ENCODE results near the gene KIF3C. TPM values are rescaled to one million over a fixed set of nuclear protein-coding genes. Genes with fewer than 3 reads are reported as not detected.
"Not testable (repeated sequence)": the region's sequence is repeated elsewhere in the genome, so short reads cannot be mapped to it uniquely, and the experiment has no call there.

Gene KIF3C
- 10 to 100 TPM; 11.6 to 12.8 TPM for total RNA-seq

DNA sequence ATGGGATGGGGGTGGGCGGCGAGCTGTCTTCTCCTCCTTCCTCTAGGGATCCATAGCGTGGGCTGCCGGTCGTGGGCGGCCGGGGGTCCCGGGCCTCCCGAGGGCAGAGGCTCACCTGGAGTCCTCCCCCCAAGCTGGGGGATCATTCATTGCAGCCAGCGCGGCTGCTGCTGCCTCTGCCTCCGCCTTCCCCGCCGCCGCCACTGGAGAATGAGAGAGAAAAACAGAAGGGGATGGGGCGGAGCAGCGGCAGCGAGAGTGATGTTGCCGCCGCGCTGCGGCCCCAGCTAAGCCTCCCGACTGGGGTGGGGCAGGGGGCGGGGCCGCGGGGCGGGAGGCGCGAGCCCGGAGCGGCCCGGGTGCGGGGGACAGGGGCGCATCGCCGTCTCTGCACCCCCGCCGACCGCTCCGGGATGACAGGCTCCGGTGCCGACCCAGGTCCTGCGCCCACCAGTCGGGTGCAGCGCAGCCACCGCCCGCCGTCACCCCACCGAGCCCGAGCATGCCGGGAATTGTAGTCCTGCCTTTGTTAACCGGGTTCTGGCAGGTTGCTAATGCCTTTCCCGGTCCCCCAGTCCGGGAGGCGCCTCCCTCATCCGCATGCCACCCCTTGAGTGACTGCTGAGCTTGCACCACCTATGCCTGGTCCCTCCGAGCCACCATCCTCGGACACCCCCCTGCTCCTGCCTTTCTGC is at the start of gene KIF3C:
Gene KIF3C, minus strand, starts transcription at position 225 of the 695 bp plus-strand sequence. CDS start 580 bp downstream, outside the sequence.
- Mint-ChIP-seq H3K4me3 (peak within 1 kb of the TSS; percentile 91), H3K36me3 (no peaks in the 10 kb centered on the region), H3K9me3 (no peaks in the 10 kb centered on the region), H3K27ac (peak within 1 kb of the TSS; percentile 82), H3K4me1 (peaks cover 11% of the 10 kb centered on the region), H3K27me3 (no peaks in the 10 kb centered on the region)
- POLR2A ChIA-PET: interaction anchor here (0.6 to 2.3 kb wide), 10 partner anchors 8 to 262 kb away, joined by 3 to 10 read pairs (median 3); partner anchors contain the start of genes ASXL2, HADHA, HADHB and RAB10
- DNase-seq: peak; percentile 82
- peak; percentile 92 for ATAC-seq (ENCODE audit: low read depth)

DNA sequence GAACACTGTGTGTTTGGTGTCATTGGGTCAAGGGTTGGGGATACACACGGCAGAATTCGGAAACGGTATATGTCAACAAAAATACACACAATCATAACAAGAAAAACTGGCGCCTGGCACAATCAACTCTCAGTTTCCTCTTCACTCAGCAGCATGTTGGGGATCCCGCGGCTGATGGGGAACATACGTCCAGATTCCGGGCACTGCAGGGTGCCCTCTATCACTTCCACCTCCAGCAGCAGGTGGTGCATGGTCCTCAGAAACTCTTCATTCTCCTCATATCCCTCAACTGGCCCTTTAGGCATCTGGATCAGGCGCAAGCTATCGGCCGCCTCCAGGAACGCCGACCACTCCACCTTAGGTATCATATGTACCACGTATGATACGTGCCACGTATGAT is 45.8 kb upstream of the KIF3C start:
- H3K4me3 Mint-ChIP-seq; H3K9me3 Mint-ChIP-seq; ATAC-seq (ENCODE audit: low read depth): not testable (repeated sequence)

DNA sequence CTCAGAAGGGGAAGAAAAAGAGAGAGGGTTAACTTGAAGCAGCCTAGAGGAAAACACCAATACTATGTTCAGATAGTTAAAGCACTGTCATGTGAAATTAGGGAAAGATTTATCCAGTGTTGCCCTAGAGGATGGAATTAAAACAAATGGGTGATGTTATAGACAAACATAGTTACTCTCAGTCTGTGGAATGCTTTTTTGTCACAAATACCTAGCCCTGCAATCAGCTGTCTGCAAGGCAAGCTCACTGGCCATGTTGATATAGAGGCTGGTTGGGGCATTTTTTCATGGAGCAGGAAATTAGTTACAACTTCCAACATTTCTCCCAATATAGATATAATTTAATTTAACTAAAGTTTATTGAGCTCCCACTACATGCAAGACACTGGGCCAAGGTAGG is 43.2 kb upstream of the KIF3C start:
- POLR2A ChIA-PET: no interaction called here
- Mint-ChIP-seq H3K4me3 (no peak overlapping the region), H3K27me3 (peaks cover 4% of the 10 kb centered on the region), H3K9me3 (no peaks in the 10 kb centered on the region), H3K27ac (no peak overlapping the region), H3K36me3 (no peaks in the 10 kb centered on the region), H3K4me1 (peaks cover 1% of the 10 kb centered on the region)
- no peak for ATAC-seq (ENCODE audit: low read depth)
- DNase-seq: no peak

More for the DNA sequence above, 45.8 kb upstream of the KIF3C start:
- H3K27ac Mint-ChIP-seq, H3K4me1 Mint-ChIP-seq, DNase-seq, H3K36me3 Mint-ChIP-seq, H3K27me3 Mint-ChIP-seq, POLR2A ChIA-PET: not testable (repeated sequence)

DNA sequence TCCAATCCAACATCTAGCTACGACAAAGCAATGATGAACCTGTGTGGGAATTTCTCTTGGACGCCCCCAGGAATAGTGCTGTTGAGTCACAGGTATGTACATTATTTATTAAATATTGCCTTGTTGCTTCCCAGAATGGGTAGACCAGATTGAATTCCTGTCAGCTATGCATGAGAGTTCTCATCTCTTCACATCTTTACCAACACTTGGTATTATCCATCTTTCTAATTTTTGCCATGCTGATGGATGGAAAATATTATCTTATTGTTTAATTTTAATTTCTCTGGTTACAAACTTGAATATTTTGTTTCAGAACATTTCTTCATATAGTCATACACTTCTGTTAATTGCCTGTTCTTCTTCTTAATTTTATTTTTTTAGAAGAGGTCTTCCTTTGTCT is 42.0 kb upstream of the KIF3C start:
- Mint-ChIP-seq H3K27me3 (peaks cover 7% of the 10 kb centered on the region), H3K9me3 (no peaks in the 10 kb centered on the region), H3K4me3 (no peak overlapping the region), H3K4me1 (peaks cover 1% of the 10 kb centered on the region), H3K27ac (no peak overlapping the region), H3K36me3 (no peaks in the 10 kb centered on the region)
- ATAC-seq (ENCODE audit: low read depth) (no peak), DNase-seq (no peak)
- POLR2A ChIA-PET: no interaction called here

DNA sequence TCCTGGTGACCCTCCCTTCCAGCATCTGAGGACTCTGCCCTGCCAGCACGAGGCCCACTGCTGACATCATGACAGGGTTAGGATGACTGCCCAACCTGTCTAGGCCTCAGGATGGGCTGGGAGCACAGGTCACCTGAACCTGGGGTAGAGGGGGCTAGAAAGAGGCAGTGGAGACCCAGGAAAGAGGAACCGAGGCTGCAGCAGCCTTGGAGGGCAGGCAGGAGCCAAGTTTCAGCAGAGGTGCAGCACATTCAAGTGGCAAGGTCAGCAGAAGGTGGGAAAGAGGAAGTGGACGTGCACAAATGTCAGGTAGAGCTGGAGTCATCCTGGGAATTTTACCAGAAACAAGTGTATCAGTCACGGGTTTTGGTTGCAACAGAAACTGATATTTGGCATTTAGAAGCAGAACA is 37.9 kb upstream of the KIF3C start:
- ATAC-seq (ENCODE audit: low read depth) (no peak), DNase-seq (no peak)
- no peaks in the 10 kb centered on the region for H3K36me3 Mint-ChIP-seq
- no peak overlapping the region for H3K4me3 Mint-ChIP-seq
- peaks cover 3% of the 10 kb centered on the region for H3K4me1 Mint-ChIP-seq
- no peak overlapping the region for H3K27ac Mint-ChIP-seq
- POLR2A ChIA-PET: interaction anchor here (0.6 to 1.5 kb wide), 2 partner anchors 14 to 41 kb away, joined by 3 to 4 read pairs; partner anchors contain the start of gene RAB10
- H3K9me3 Mint-ChIP-seq: no peaks in the 10 kb centered on the region
- H3K27me3 Mint-ChIP-seq: peaks cover 7% of the 10 kb centered on the region

DNA sequence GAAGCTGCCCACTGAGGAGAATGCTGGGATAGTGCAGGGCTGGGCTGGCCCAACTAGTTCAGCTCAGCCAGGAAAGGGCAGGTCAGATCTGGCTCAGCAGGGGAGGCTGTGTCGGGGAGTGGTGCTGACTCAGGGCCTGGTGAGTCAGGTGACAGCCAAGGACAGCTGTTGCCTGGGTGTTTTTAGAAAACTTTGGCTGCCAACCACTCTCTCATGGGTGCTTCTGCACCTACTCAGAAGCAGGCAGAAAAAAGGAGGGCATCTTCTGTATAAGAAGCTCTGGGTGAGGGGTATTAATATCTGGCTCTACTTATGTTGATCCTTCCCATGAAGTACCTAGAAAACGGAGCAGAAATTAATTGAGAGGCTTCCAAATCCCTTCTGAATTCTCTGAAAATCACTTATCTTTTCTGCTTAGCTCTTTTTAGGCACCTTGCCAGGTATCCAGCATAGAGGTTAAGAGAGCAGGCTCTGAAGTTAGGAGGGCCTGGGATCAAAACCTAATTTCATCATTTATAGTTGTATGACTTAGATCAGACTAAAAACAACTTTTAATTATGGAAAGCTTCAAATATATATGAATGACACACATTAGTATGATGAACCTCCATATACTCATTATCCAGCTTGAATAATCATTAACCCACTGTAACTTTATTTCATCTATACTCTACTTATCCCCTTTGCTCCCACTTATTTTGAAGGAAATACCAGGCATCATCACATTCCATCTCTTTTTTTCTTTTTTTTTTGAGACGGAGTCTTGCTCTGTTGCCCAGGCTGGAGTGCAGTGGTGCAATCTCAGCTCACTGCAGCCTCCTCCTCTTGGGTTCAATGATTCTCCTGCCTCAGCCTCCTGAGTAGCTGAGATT is 36.1 kb upstream of the KIF3C start:
- Mint-ChIP-seq H3K27me3 (peaks cover 9% of the 10 kb centered on the region), H3K4me3 (no peak overlapping the region), H3K36me3 (no peaks in the 10 kb centered on the region), H3K27ac (no peak overlapping the region), H3K9me3 (no peaks in the 10 kb centered on the region), H3K4me1 (peaks cover 3% of the 10 kb centered on the region)
- ATAC-seq (ENCODE audit: low read depth) (peak; percentile 52), DNase-seq (no peak)
- POLR2A ChIA-PET: interaction anchor here (0.7 kb wide), 1 partner anchor 23 kb away, joined by 4 read pairs; no protein-coding TSS in a partner anchor

DNA sequence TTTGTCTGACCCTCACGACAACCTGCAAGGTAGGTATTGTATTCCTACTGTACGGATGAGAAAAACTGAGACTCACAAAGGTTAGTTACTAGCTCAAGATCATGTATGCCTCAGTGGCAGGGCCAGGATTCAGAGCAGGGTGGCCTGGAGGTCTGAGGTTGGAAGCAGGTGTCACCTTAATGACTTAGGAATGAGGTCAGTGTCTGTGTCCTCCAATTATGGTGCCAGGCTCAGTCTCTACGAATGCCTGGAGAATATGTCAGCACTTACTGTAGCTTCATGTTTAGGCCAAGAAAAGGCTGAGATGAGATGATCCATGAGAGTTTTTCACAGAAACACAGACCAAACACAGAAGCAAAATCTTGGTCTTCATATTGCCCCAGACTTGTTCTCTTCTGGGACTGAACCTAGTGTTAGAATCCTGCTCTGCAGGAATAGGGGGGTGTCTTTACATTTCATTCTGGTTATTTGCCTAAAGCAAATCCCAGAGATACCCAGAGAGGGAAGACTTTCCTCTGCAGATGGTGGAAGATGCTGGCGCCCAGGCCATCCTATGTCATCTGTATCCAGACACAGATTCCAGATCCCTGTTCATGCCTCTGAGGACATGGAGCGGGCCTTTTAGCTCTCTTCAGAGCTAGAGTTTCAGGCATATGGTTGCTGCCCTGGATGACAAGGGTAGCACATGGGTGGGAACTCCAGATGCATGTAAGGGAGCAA is 35.3 kb upstream of the KIF3C start:
- Mint-ChIP-seq H3K27me3 (peaks cover 7% of the 10 kb centered on the region), H3K9me3 (no peaks in the 10 kb centered on the region), H3K36me3 (no peaks in the 10 kb centered on the region), H3K4me3 (no peak overlapping the region), H3K27ac (no peak overlapping the region), H3K4me1 (peaks cover 5% of the 10 kb centered on the region)
- ATAC-seq (ENCODE audit: low read depth) (no peak), DNase-seq (no peak)
- POLR2A ChIA-PET: no interaction called here

DNA sequence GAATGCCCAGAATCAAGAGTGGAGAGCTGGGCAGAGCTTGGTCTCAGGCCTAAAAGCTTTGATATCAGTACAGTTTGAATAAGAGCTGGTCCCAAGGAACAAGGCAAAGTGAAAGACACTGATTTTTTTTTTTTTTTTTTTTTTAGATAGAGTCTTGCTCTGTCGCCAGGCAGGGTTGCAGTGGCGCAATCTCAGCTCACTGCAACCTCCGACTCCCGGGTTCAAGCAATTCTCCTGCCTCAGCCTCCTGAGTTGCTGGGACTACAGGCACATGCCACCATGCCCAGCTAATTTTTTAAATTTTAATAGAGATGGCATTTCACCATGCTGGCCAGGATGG is 34.4 kb upstream of the KIF3C start:
- not testable (repeated sequence) for H3K27me3 Mint-ChIP-seq; ATAC-seq (ENCODE audit: low read depth); H3K4me1 Mint-ChIP-seq; H3K27ac Mint-ChIP-seq; DNase-seq; H3K36me3 Mint-ChIP-seq; H3K9me3 Mint-ChIP-seq; H3K4me3 Mint-ChIP-seq
- POLR2A ChIA-PET: interaction anchor here (0.6 to 1.3 kb wide), 2 partner anchors 19 to 36 kb away, joined by 3 read pairs; no protein-coding TSS in a partner anchor

DNA sequence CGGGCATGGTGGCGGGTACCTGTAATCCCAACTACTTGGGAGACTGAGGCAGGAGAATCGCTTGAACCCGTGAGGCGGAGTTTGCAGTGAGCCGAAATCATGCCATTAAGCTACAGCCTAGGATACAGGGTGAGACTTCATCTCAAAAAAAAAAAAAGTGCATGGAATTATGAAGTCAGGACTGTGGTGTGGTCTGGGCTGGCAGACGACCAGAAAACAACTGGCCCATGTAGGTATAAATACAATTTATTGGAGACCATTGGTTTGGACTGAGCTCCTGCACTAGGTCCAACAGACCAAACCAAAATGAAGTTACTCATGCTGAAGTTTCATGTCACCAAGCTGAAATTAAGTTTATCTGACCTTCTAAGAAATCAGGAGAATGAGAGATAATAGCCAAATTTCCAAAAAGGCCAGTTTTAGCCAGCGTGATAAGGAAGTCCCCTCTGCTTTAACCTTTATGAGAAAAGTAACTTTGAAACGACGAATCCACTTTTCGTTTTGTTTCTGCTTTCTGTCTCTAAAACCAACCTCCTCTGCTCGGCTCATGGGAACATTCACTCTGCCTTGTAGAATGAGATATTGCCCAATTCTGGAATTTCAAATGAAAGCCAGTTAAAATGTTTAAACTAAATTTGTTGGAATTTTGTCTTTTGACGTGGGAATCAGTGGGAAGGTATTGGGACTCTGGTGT is 33.9 kb upstream of the KIF3C start:
- DNase-seq (no peak), ATAC-seq (ENCODE audit: low read depth) (no peak)
- H3K36me3 Mint-ChIP-seq: no peaks in the 10 kb centered on the region
- H3K27me3 Mint-ChIP-seq: peaks cover 4% of the 10 kb centered on the region
- no peak overlapping the region for H3K4me3 Mint-ChIP-seq
- peaks cover 5% of the 10 kb centered on the region for H3K4me1 Mint-ChIP-seq
- H3K9me3 Mint-ChIP-seq: no peaks in the 10 kb centered on the region
- H3K27ac Mint-ChIP-seq: no peak overlapping the region
- POLR2A ChIA-PET: interaction anchor here (0.6 to 1.3 kb wide), 2 partner anchors 19 to 35 kb away, joined by 3 read pairs; no protein-coding TSS in a partner anchor

DNA sequence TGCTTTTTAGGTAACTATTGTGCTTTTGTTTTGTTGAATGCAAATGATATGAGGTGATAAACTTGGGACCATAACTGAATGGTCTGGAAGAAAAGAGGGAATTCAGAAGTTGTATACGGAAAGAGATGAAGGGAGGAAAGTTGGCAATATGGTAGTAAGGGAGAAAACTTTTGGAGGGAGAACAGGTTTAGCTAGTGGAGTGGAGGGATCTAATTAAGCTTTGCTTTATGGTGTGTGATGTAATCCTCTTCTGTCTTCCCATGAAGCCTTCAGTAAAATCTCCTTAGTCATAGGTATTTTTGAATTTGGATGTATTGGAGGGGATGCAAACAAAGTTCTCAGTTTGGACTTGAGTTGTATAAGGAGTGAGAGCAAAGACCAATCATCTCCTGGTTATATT is 31.4 kb upstream of the KIF3C start:
- Mint-ChIP-seq H3K4me3 (no peak overlapping the region), H3K27me3 (peaks cover 2% of the 10 kb centered on the region), H3K4me1 (peaks cover 7% of the 10 kb centered on the region), H3K27ac (no peak overlapping the region), H3K36me3 (no peaks in the 10 kb centered on the region), H3K9me3 (peaks cover 3% of the 10 kb centered on the region)
- DNase-seq (no peak), ATAC-seq (ENCODE audit: low read depth) (no peak)
- POLR2A ChIA-PET: no interaction called here

DNA sequence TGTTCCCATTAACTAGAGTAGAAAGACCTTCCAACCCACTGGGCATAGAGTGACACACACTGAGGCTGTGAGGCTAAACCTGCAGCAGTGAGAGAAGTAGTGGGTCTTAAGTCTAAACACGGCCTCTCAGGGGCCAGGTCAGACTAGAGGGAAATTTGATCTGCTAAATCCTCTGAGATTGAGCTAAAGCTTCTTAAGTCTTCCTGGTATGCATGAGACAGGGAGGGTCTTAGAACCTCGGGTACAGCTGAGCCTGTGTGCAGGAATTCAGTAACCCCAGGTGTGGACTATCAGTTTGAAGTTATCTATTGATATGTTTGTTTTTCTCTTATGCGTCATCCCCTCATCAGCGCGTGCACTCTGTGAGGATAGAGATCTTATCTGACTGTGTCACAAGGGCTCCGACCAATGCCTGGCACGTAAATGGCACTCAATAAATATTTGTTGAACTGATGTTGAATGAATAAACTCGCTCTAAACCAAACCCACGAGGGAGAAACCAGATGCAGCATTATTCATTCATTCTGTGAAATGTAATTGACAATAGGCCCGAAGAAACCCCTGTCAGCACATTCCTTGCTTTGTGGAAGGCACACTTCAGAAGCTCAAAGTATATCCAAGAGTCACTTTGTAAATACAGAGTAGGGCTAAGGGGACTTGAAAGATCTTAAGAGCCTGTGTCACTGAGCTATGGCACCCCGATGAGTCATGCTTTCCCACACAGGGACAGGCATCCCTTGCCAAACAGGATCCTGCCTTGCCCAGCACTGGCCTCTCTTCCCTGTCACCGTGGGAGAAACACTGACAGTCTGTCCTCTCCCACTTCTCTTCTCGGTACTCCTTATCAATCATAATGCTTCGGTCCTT is 29.9 kb upstream of the KIF3C start:
- POLR2A ChIA-PET: no interaction called here
- Mint-ChIP-seq H3K9me3 (peaks cover 3% of the 10 kb centered on the region), H3K4me1 (peaks cover 3% of the 10 kb centered on the region), H3K36me3 (no peaks in the 10 kb centered on the region), H3K27ac (no peak overlapping the region), H3K27me3 (peaks cover 2% of the 10 kb centered on the region), H3K4me3 (no peak overlapping the region)
- DNase-seq (no peak), ATAC-seq (ENCODE audit: low read depth) (no peak)

DNA sequence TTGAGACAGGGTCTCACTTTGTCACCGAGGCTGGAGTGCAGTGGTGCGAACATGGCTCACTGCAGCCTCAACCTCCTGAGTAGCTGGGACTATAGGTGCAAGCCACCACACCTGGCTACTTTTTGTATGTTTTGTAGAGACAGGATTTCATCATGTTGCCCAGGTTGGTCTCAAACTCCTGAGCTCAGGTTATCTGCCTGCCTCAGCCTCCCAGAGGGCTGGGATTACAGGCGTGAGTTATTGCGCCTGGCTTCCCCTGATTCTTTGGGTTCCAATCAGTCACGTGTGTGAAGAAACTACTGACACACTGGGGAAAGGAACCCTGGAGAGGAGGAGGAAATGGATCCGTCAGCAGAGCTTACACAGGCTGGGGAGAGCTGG is 29.3 kb upstream of the KIF3C start:
- peaks cover 3% of the 10 kb centered on the region for H3K4me1 Mint-ChIP-seq
- POLR2A ChIA-PET: no interaction called here
- H3K4me3 Mint-ChIP-seq: no peak overlapping the region
- H3K36me3 Mint-ChIP-seq: no peaks in the 10 kb centered on the region
- H3K27me3 Mint-ChIP-seq: peaks cover 2% of the 10 kb centered on the region
- no peak overlapping the region for H3K27ac Mint-ChIP-seq
- DNase-seq: no peak
- peaks cover 3% of the 10 kb centered on the region for H3K9me3 Mint-ChIP-seq
- ATAC-seq (ENCODE audit: low read depth): no peak

Measured in activated naive CD8-positive, alpha-beta T cell treated with anti-CD3 and anti-CD28 coated beads, Interleukin-2, amount 10 ng/mL, durations not matched to agents 7 days and 5 days (primary cell).